ENCODE data around the gene ATP11A.

ATP11A gene

GRCh38 chr13:112718318-112718717 is 28.5 kb downstream of the ATP11A start:
- in situ Hi-C loops (cut with MboI; ENCODE audit: low pct_unique_long_range_greater_than_20kb, low sequenced_read_pairs), result no loop called here
- no peak for DNase-seq

- in situ Hi-C loops (cut with MboI; ENCODE audit: low pct_unique_long_range_greater_than_20kb, low sequenced_read_pairs), result no loop called here
- no peak for DNase-seq
Observed at GRCh38 chr13:112719016-112719415, 29.2 kb downstream of the ATP11A start.

- in situ Hi-C loops (cut with MboI; ENCODE audit: low pct_unique_long_range_greater_than_20kb, low sequenced_read_pairs), result no loop called here
- no peak for DNase-seq
Observed at GRCh38 chr13:112719556-112719955, 29.7 kb downstream of the ATP11A start.

DNA sequence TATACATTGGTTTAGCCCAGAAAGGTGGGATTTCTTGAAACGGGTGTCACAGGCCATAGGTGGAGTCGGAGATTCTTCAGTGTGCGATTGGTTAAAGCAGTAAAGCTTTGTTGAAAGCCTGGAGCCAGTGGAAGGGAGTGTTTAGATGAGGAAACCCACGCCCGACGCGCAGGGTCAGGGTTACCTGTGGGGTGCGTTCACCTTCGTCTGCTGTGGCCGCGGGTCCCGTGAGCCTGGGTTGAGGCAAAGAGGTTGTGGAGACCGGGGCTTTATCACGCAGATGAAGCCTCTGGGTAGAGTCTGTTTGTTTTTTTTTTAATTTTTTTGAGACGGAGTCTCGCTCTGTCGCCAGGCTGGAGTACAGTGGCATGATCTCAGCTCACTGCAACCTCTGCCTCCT is 30.4 kb downstream of the ATP11A start:
- no peak for DNase-seq
- in situ Hi-C loops (cut with MboI; ENCODE audit: low pct_unique_long_range_greater_than_20kb, low sequenced_read_pairs), result no loop called here

- DNase-seq, result no peak
- in situ Hi-C loops (cut with MboI; ENCODE audit: low pct_unique_long_range_greater_than_20kb, low sequenced_read_pairs), result no loop called here
Observed at GRCh38 chr13:112720814-112721197, 31.0 kb downstream of the ATP11A start.

GRCh38 chr13:112721198-112722104 is 31.6 kb downstream of the ATP11A start:
- DNase-seq, result no peak
- in situ Hi-C loops (cut with MboI; ENCODE audit: low pct_unique_long_range_greater_than_20kb, low sequenced_read_pairs), result no loop called here

DNA sequence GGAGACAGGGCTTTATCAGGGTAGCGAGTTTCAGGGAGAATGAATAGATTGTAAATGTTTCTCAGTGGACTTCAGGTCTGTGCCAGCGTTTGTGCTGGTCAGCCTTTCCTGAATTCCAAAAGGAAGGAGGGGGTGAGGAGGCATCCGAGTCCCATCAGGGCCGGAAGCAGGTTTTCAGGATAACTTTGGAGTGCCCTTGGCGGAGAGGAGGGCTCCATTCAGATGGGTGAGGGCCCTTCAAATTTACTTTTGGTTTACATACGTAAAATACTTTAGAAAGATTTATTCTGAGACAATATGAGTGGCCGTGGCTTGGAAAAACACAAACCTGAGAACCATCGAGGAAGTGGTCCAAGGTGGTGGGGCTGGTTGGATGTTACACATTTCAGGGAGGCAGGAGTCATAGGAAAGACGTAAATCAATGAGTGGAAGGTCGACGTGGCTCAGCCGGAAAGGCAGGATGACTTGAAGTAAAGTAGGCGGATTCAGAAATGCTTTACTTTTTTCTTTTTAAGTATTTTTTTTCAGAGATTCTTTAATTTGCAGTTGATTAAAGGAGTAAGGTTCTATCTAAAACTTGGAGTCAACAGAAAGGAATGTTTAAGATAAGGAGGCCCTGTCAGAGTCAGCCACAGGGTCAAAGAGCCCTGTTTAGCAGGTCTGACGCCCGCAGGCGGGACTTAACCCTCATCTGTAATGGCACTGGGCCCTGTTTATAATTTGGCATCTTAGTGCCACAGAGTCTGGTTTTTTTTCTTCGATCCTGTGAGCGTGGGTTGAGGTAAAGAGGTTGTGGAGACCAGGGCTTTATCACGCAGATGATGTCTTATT is 32.8 kb downstream of the ATP11A start:
- in situ Hi-C loops (cut with MboI; ENCODE audit: low pct_unique_long_range_greater_than_20kb, low sequenced_read_pairs), result no loop called here
- DNase-seq, result no peak

- in situ Hi-C loops (cut with MboI; ENCODE audit: low pct_unique_long_range_greater_than_20kb, low sequenced_read_pairs), result no loop called here
- DNase-seq, result no peak
Observed at GRCh38 chr13:112723771-112724170, 33.9 kb downstream of the ATP11A start.

- no peak for DNase-seq
- in situ Hi-C loops (cut with MboI; ENCODE audit: low pct_unique_long_range_greater_than_20kb, low sequenced_read_pairs), result no loop called here
Observed at GRCh38 chr13:112724788-112725345, 35.0 kb downstream of the ATP11A start.

- peak; percentile 67 for DNase-seq
- in situ Hi-C loops (cut with MboI; ENCODE audit: low pct_unique_long_range_greater_than_20kb, low sequenced_read_pairs), result no loop called here
Observed at GRCh38 chr13:112725346-112726015, 35.6 kb downstream of the ATP11A start.

- DNase-seq, result no peak
- in situ Hi-C loops (cut with MboI; ENCODE audit: low pct_unique_long_range_greater_than_20kb, low sequenced_read_pairs), result no loop called here
Observed at GRCh38 chr13:112726016-112726767, 36.4 kb downstream of the ATP11A start.

- in situ Hi-C loops (cut with MboI; ENCODE audit: low pct_unique_long_range_greater_than_20kb, low sequenced_read_pairs), result no loop called here
Observed at GRCh38 chr13:112727581-112727980, 37.7 kb downstream of the ATP11A start.

GRCh38 chr13:112728375-112729126 is 38.7 kb downstream of the ATP11A start:
- DNase-seq, result no peak
- in situ Hi-C loops (cut with MboI; ENCODE audit: low pct_unique_long_range_greater_than_20kb, low sequenced_read_pairs), result no loop called here

More at GRCh38 chr13:112727581-112727980, 37.7 kb downstream of the ATP11A start:
- no peak for DNase-seq

GRCh38 chr13:112729408-112729807 is 39.6 kb downstream of the ATP11A start:
- no peak for DNase-seq

GRCh38 chr13:112730157-112730671 is 40.4 kb downstream of the ATP11A start:
- in situ Hi-C loops (cut with MboI; ENCODE audit: low pct_unique_long_range_greater_than_20kb, low sequenced_read_pairs), result no loop called here
- no peak for DNase-seq

More at GRCh38 chr13:112729408-112729807, 39.6 kb downstream of the ATP11A start:
- in situ Hi-C loops (cut with MboI; ENCODE audit: low pct_unique_long_range_greater_than_20kb, low sequenced_read_pairs), result no loop called here

- DNase-seq, result no peak
- in situ Hi-C loops (cut with MboI; ENCODE audit: low pct_unique_long_range_greater_than_20kb, low sequenced_read_pairs), result no loop called here
Observed at GRCh38 chr13:112731667-112732616, 42.1 kb downstream of the ATP11A start.

DNA sequence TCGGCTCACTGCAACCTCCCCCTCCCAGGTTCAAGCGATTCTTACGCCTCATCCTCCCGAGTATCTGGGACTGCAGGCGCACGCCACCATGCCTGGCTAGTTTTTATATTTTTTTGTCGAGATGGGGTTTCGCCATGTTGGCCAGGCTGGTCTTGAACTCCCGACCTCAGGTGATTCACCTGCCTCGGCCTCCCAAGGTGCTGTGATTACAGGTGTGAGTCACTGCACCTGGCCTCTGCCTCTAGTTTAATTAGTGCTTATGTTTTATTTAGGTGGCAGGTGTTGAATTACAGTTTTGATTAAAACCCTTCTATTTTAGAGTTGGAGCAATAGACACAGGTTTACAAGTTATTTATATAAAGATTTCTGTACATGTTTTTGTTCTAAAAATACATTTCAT is 42.8 kb downstream of the ATP11A start:
- in situ Hi-C loops (cut with MboI; ENCODE audit: low pct_unique_long_range_greater_than_20kb, low sequenced_read_pairs), result no loop called here

More for the DNA sequence above, 42.8 kb downstream of the ATP11A start:
- DNase-seq, result no peak

Data from KBM-7 (cell line).